GM19240 (cell line): ENCODE measurements around the gene HERC6.
A peak's percentile ranks its signal among the peaks of the same experiment; 100 is the strongest.
"Not testable (repeated sequence)": the region's sequence is repeated elsewhere in the genome, so short reads cannot be mapped to it uniquely, and the experiment has no call there.

Source experiments
- DNase-seq: peaks from one replicate; pipeline ENCODE4 v3.0.0; 2011; ENCODE audit warnings: low spot score; ENCODE audit not compliant: insufficient read length

Gene HERC6

GRCh38 chr4:88378691-88379559, at the start of gene HERC6:
HERC6 (plus strand) TSS chr4:88378852; CDS start chr4:88378922, 70 bp downstream.
- DNase-seq, result peak; percentile 60

- no peak for DNase-seq
These were observed 44.8 kb upstream of the HERC6 start for GRCh38 chr4:88333741-88334405.

GRCh38 chr4:88335092-88335665, 43.5 kb upstream of the HERC6 start:
- no peak for DNase-seq

- DNase-seq, result no peak
These were observed 37.1 kb upstream of the HERC6 start for GRCh38 chr4:88341227-88342192.

- DNase-seq, result not testable (repeated sequence)
These were observed 31.8 kb upstream of the HERC6 start for GRCh38 chr4:88346902-88347301.

GRCh38 chr4:88348761-88349160, 29.9 kb upstream of the HERC6 start:
- DNase-seq, result not testable (repeated sequence)

- no peak for DNase-seq
These were observed 27.9 kb upstream of the HERC6 start for GRCh38 chr4:88350786-88351185.

- DNase-seq, result no peak
These were observed 26.5 kb upstream of the HERC6 start for GRCh38 chr4:88352062-88352740.

GRCh38 chr4:88353324-88353723, 25.3 kb upstream of the HERC6 start:
- no peak for DNase-seq

- no peak for DNase-seq
These were observed 21.9 kb upstream of the HERC6 start for GRCh38 chr4:88356771-88357170.

- no peak for DNase-seq
These were observed 21.4 kb upstream of the HERC6 start for GRCh38 chr4:88357262-88357661.

GRCh38 chr4:88359558-88359957, 19.1 kb upstream of the HERC6 start:
- no peak for DNase-seq

GRCh38 chr4:88360256-88360655, 18.4 kb upstream of the HERC6 start:
- DNase-seq, result no peak

- no peak for DNase-seq
These were observed 17.9 kb upstream of the HERC6 start for GRCh38 chr4:88360791-88361190.

- DNase-seq, result not testable (repeated sequence)
These were observed 17.4 kb upstream of the HERC6 start for GRCh38 chr4:88361217-88361773.

- DNase-seq, result no peak
These were observed 12.2 kb upstream of the HERC6 start for GRCh38 chr4:88366460-88366859.

- DNase-seq, result no peak
These were observed 10.8 kb upstream of the HERC6 start for GRCh38 chr4:88367826-88368225.

- DNase-seq, result not testable (repeated sequence)
These were observed 9.4 kb upstream of the HERC6 start for GRCh38 chr4:88369180-88369812.

GRCh38 chr4:88381123-88381522, 2.5 kb downstream of the HERC6 start:
- no peak for DNase-seq

GRCh38 chr4:88382621-88383020, 4.0 kb downstream of the HERC6 start:
- no peak for DNase-seq
